GM21723 (cell line): Measurements from ENCODE around the gene EFCC1.
"Not testable (repeated sequence)": the region's sequence is repeated elsewhere in the genome, so short reads cannot be mapped to it uniquely, and the experiment has no call there.

Experiments
- ATAC-seq: cut with Tn5 transposase; IDR thresholded peaks from one replicate; pipeline ENCODE4 v1.9.1; 2021; ENCODE audit warnings: mild to moderate bottlenecking, moderate library complexity; ENCODE audit not compliant: unreplicated experiment

Gene EFCC1

GRCh38 chr3:129069313-129070085 lies 68.4 kb downstream of the EFCC1 start:
- ATAC-seq: not testable (repeated sequence)

GRCh38 chr3:129070086-129070885 lies 69.2 kb downstream of the EFCC1 start:
- no peak for ATAC-seq

GRCh38 chr3:129077222-129077621 lies 76.1 kb downstream of the EFCC1 start:
- ATAC-seq: no peak

DNA sequence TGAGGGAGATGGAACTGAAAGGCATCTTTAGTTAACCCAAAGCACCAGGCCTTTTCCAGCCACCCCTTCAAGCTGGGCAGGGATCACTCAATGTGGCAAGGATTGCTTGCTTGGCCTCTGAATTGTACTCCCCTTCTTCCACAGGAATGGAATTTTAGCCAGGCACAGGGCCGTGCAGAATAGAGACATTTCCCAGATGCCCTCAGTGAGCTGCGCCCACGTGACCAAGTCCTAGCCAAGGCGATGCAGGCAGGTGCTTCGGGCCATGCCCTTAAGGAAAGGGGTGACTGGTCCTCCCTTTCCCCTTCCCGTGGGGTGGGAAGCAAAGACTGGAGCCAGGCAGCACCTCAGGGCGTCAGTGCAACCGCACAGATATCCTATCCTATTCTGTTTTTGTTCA lies 77.4 kb downstream of the EFCC1 start:
- ATAC-seq: no peak

DNA sequence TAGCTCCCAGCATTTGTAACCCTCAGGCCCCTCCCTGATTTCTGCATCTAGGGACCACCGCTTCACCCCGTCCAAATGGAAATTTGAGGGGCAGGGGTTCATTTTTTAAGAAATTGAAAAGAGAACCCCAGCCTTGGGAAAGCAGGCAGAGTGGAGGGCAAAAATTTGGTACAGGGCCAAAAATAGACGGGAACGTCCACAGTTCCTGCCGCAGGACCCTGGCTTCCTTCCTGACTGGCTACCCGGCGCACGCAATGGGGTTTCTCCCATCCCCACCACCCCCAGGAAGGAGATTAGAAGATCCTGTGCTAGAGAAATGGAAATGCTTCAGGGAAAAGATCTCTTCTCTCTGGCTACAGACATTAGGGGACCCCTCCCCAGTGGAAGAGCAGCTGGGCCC lies 80.4 kb downstream of the EFCC1 start:
- ATAC-seq: no peak

DNA sequence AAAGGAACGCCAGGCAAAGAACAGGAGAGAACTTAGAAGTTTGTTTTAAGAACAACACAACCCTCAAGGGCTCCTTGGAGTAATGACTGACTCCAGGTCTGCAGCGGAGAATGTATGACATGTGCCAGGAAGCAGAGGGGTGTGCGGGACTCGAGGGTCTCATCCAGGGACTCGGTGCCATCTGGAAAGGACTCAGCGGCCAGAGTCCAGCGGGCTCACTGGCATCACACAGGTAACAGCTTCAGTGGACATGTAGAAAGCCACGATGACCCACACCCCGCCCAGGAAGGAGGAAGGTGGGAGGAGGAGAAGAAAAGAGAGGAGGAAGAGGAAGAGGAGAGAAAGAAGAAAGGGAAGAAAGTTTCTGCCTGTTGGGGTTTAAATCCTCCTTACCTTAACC lies 80.9 kb downstream of the EFCC1 start:
- ATAC-seq: no peak

DNA sequence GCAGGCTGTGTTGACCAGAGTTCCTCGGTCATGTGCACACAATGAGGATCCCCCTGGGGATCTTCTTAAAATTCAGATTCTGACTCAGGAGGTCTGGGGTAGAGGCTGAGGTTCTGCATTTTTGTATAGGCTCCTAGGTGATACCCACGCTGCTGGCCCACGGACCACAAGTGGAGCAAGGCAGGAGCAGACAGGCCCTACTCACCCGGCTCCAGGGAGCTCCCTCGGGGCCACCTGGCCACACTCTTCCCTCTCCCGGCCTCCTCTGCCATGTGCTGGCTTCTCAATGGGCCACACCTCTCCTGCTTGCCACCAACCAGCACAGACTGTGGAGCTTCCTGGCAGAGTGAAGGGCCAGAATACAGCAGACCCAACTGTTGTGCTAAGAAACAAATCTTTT lies 83.4 kb downstream of the EFCC1 start:
- no peak for ATAC-seq

DNA sequence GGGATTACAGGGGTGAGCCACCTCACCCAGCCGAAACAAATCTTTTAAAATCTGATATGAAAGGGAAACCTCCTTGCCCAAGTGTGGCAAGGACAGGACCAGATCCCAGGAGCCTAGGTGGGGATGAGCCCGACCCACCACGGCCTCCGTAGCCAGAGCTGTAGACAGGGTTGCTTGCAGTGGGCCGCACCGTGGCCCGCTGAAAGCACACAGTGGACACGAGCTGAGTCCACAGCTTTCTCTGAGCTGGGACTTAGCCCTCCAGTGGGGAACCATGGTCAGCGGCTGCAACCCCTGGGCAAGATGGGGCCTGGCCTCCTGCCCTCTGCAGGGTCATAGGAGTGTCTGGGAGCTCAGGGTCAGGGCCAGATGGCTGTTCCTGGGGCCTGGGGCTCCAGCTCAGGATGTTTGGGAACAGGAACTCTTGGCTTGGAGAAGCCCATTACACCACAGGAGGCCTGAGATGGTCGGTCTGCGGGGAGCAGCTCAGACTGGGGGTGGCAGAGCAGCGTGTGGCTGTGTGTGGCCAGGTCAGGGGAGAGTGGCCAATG lies 84.1 kb downstream of the EFCC1 start:
- ATAC-seq: no peak

DNA sequence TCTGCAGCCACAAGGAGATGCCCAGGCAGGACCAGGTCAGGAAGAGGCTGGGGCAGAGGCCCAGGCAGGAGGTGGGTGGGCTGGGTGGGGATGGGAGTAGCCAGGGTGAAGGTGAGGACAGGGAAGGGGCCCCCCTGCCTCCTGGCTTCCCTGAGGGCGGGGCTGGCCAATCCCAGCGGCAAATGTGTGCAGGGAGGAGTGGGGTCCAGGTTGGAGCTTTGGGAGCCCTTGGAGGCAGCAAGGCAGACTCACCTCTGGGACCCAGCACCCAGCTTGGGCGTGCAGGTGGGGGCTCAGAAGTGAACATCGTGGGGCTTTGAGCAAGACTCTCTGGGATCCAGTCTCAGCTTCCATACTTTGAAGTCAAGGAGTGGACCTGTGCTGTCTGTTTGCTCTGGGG lies 84.7 kb downstream of the EFCC1 start:
- no peak for ATAC-seq

- ATAC-seq: no peak
Observed at GRCh38 chr3:129087138-129087702, 86.1 kb downstream of the EFCC1 start.

DNA sequence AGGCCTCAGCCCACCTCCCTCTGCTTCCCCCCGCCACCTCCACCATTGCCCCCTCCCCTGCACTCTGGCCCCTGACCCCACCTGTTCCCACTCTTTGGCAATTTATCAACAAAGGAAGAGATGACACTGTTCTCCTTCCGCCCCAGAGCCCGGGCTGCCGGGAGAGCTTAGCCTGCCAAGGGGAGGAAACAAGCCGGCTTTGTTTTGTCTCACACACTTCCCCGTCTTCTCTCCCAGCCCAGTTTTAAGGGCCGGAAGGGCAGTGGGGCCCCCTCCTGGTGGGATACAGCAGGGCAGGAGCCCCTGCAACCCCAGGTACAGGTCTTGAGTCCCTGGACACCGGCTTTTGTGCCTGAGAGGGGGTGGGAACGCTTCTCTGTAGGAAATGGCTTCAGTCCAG lies 86.8 kb downstream of the EFCC1 start:
- not testable (repeated sequence) for ATAC-seq

DNA sequence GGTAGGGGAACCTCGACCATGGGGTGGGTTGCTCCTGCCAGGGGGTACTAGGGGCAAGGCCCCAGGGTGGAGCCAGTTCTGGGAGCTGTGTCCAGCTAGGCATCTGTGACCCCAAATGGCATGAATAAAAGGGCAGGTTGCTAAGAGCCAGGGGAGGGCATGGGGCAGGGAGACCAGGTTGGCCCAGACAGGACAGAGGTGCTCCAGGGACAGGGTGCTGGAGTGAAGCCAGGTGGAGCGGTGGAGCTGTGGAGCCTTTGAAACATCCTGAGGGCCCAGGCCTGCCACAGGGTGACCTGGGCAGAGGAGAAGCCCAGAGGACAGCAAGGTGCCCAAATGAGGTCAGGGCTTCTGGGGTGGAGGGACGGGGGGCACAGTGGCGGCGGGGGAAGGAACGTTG lies 87.2 kb downstream of the EFCC1 start:
- ATAC-seq: not testable (repeated sequence)
